ENCODE data around the gene SCD5.

The SCD5 gene

DNA sequence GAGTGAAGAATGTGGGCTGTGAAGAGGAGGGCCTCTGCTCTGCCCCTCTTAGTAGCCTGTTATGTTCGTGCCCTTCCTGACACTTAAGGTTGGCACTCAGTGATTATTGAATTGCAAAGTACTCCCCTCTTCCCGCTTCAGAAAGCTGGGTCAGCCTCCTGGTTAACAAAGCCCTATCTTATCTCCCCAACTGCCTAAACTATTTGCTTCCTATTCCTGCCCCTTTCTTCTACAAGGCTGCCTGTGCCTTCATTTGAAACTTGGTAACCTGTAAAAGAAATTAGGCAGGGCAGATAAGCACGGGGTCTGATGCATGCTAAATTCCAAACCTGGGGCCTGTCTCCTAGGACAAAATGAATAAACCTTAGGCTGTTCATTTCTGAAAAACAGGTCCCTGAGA, 213.7 kb downstream of the SCD5 start:
- no peak for DNase-seq

DNA sequence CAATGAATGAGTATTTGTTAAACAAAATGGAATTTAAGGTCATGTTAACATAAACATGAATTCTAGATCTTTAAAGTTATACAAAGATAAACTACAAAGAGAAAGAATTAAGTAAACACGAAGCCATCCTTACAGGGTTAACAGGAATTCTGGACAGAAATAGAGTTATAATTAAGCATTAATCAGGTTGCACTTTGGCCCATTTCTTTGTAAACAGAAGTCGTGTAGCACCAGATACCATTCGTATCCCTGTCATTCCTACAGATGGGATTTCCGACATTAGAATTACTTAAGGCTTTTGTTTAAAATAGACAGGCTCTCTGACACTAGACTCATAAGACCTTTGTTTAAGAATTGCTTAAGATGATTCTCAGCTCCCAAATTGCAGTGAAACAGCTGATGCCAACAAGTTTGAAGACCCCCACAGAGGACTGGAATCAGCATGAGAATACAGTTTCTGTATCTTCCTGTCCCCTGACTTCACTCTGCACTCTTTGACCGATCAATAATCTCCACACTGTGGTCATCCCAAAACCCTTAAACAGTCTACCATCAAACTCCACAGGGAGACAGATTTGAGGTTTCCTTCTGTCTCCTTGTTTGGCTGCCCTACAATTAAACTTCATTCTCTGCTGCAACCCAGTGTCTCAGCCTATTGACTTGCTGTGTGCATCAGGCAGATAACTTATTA, 214.6 kb downstream of the SCD5 start:
- DNase-seq: no peak

DNA sequence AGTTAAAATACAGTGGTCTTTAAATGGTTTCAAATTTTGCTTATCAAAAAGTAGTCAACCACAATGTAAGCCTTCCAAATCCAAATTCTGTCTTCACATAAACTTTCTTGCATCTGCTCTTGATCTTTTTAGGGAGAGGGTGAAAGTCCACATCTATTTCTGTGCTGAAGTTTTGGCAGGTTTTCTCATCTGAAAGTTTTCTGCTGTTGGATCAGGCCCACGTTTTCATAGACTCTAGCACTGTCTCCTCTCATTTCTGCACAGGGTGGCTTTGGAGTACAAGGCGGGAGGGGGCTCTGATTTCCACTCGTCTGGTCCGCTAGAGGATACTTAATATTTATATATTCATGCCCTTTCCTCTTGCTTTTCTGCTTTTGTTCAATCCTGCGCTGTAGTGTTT, 218.7 kb downstream of the SCD5 start:
- DNase-seq: no peak

All from hippocampal formation (tissue), 2 donors.